ENCODE data around the gene PYHIN1.
"Not testable (repeated sequence)": the region's sequence is repeated elsewhere in the genome, so short reads cannot be mapped to it uniquely, and the experiment has no call there.

PYHIN1 gene

GRCh38 chr1:159010391-159010790, 79.0 kb downstream of the PYHIN1 start:
- H3K4me3 ChIP-seq (ENCODE audit: low read depth, low read length) = peak overlapping the region; percentile 70
- no peak for DNase-seq (ENCODE audit: low read depth)

DNA sequence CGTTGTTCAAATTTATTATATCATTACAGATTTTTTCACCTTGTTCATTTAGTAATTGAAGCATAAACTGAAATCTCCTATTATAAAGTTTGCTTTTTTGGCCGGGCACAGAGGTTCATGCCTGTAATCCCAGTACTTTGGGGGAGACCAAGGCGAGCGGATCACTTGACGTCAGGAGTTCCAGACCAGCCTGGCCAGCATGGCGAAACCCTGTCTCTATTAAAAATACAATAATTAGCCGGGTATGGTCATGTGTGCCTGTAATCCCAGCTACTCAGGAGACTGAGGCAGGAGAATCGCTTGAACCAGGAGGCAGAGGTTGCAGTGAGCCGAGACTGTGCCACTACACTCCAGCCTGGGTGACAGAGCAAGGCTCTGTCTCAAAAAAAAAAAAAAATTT, 79.6 kb downstream of the PYHIN1 start:
- DNase-seq (ENCODE audit: low read depth) = not testable (repeated sequence)

DNA sequence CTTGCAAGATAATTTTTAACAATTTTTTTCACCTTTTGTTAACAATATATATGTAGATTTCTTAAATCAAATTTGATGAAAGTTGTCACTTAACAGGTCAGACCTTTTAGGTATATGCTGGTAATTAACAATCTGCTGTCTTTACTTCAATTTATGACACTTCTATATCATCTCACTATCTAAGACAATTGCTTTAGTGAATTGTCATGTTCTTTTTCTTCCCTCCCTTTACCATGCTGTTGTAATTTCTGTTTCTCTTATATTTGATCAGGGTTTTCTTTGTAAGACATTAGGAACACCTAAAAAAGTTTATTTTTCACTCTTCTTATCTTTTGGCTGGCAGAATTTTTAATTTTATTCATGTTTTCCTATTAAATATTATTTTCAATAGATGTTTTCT, 80.4 kb downstream of the PYHIN1 start:
- no peak for DNase-seq (ENCODE audit: low read depth)
- H3K4me3 ChIP-seq (ENCODE audit: low read depth, low read length) = peak overlapping the region; percentile 29

More for the DNA sequence above, 79.6 kb downstream of the PYHIN1 start:
- peak overlapping the region; percentile 70 for H3K4me3 ChIP-seq (ENCODE audit: low read depth, low read length)

- no peak for DNase-seq (ENCODE audit: low read depth)
- peak overlapping the region; percentile 29 for H3K4me3 ChIP-seq (ENCODE audit: low read depth, low read length)
Measured at GRCh38 chr1:159012495-159012894, 81.1 kb downstream of the PYHIN1 start.

- DNase-seq (ENCODE audit: low read depth) = no peak
- H3K4me3 ChIP-seq (ENCODE audit: low read depth, low read length) = no peak overlapping the region
Measured at GRCh38 chr1:159014003-159014571, 82.7 kb downstream of the PYHIN1 start.

DNA sequence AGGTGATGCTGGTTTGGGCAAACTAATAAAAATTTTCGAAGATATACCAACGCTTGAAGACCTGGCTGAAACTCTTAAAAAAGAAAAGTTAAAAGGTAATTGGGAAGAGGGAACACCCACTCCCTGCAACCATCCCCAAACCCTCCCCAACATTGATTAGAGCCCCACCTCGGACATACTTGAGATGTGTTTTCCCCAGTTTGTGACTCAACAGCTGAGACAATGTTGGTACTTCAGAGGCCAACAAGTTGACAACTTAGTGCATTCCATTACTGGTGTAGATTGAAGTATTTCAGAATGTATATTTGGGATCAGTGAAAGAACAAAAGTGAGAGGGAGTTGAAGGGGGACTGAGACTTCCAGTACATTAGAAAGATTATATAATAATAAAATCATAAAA, 83.5 kb downstream of the PYHIN1 start:
- H3K4me3 ChIP-seq (ENCODE audit: low read depth, low read length) = no peak overlapping the region
- DNase-seq (ENCODE audit: low read depth) = no peak

- peak; percentile 58 for DNase-seq (ENCODE audit: low read depth)
- no peak overlapping the region for H3K4me3 ChIP-seq (ENCODE audit: low read depth, low read length)
Measured at GRCh38 chr1:159015440-159015909, 84.1 kb downstream of the PYHIN1 start.

DNA sequence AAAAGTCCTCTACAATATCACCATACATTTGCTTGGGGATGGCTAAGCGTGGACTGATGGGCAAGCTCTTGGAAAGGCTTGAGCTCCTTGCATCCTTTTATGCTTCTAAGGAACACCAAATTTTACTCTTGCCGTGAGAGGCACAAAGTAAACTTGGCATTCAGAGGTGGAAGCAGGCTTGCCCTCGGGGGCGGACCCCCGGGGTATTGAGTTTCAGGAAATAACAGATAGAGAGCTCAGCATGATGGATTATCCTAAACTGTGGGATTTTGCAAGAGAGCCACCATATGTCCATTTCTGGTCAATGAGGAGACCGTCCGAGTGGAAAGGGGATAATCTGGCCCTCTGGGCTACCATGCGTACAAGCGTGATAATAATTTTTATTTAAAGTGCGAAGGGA, 92.4 kb downstream of the PYHIN1 start:
- no peak for DNase-seq (ENCODE audit: low read depth)
- no peak overlapping the region for H3K4me3 ChIP-seq (ENCODE audit: low read depth, low read length)

GRCh38 chr1:159025043-159025442, 93.7 kb downstream of the PYHIN1 start:
- no peak overlapping the region for H3K4me3 ChIP-seq (ENCODE audit: low read depth, low read length)
- DNase-seq (ENCODE audit: low read depth) = no peak
